ENCODE results near the gene NEDD1. TPM values are rescaled to one million over a fixed set of nuclear protein-coding genes. Genes with fewer than 3 reads are reported as not detected.

The NEDD1 gene
- total RNA-seq, 1 experiment from 2014 or later = 17.2 TPM

- Mint-ChIP-seq H3K4me1 (peaks cover 43 to 49% of the 10 kb centered on the region in 2 experiments), H3K27ac (no peak overlapping the region), H3K36me3 (ENCODE audit: insufficient read depth in 1 of 3, low read depth in 3 of 3) (no peaks in the 10 kb centered on the region; a peak in 1 of 7 replicates), H3K4me3 (no peak overlapping the region), H3K9me3 (no peaks in the 10 kb centered on the region; a peak in 1 of 5 replicates), H3K27me3 (ENCODE audit: low read depth) (peaks cover 5% of the 10 kb centered on the region; the same call in 1 of the 2 replicates)
- Histone ChIP-seq H4K20me1 (ENCODE audit: control insufficient read depth, insufficient read depth, insufficient read length) (no peaks in the 10 kb centered on the region), H4K8ac (replicated peaks; ENCODE audit: insufficient read length, low read depth, low read length) (no peak overlapping the region), H3K18ac (ENCODE audit: insufficient read length, low read depth, low read length) (no peak overlapping the region), H3K27me3 (ENCODE audit: insufficient read depth, low read length) (no peaks in the 10 kb centered on the region), H3K23ac (ENCODE audit: insufficient read length, low read depth, low read length) (no peak overlapping the region), H3T11ph (ENCODE audit: low read length) (no peak overlapping the region), H4K91ac (ENCODE audit: insufficient read length, low read depth, low read length) (no peak overlapping the region), H3K4me2 (ENCODE audit: insufficient read depth, insufficient read length, low read length) (no peak overlapping the region), H2BK20ac (ENCODE audit: low read depth, low read length, poor library complexity, severe bottlenecking) (no peak overlapping the region), H4K5ac (ENCODE audit: insufficient read length, low read depth, low read length) (no peak overlapping the region), H3K14ac (ENCODE audit: insufficient read depth, low read length) (no peak overlapping the region), H3K56ac (ENCODE audit: insufficient read length, low read depth, low read length) (no peak overlapping the region), H2BK120ac (ENCODE audit: low read depth, low read length, poor library complexity, severe bottlenecking) (no peak overlapping the region), H3K9me3 (ENCODE audit: control insufficient read depth, low read depth, low read length) (no peaks in the 10 kb centered on the region), H2AK5ac (ENCODE audit: insufficient read length, low read length) (no peak overlapping the region), H2AFZ (ENCODE audit: low read length) (no peak overlapping the region), H3K23me2 (ENCODE audit: insufficient read length, low read depth, low read length, poor library complexity, severe bottlenecking) (peaks cover 7% of the 10 kb centered on the region), H2BK12ac (ENCODE audit: insufficient read length, low read depth, low read length) (no peak overlapping the region), H3K4ac (ENCODE audit: low read depth, low read length) (no peak overlapping the region), H2BK15ac (ENCODE audit: low read depth, low read length) (no peak overlapping the region), H3K79me1 (ENCODE audit: insufficient read depth, low read depth, low read length, poor library complexity, severe bottlenecking) (no peaks in the 10 kb centered on the region), H2BK5ac (ENCODE audit: insufficient read length, low read length) (no peak overlapping the region), H3K4me1 (ENCODE audit: insufficient read depth, low read length) (no peaks in the 10 kb centered on the region), H3K9ac (ENCODE audit: extremely low read depth, insufficient read length, low read length) (no peak overlapping the region), H3K27ac (ENCODE audit: insufficient read length, low read depth, low read length) (no peak overlapping the region), H3K79me2 (ENCODE audit: insufficient read depth, low read length) (no peaks in the 10 kb centered on the region)
- DNase-seq = no peak
- no CpG with 5 or more reads among the region's 3 CpGs for WGBS (ENCODE audit: extremely low coverage, insufficient read length, low lambda C conversion rate)
- no peak for TF ChIP-seq CTCF (conservative IDR thresholded peaks at IDR 0.05)
Observed at GRCh38 chr12:96988919-96989318, 81.9 kb downstream of the NEDD1 start.

All from H9 (cell line).